BE2C (cell line): Measurements from ENCODE around the gene LRP1.

Experiments
- DNase-seq: peaks from one replicate; pipeline ENCODE4 v3.0.0-alpha.2; 2020
- H3K27me3 ChIP-seq: fragments of 250-450 bp; sonication (Bioruptor Pico); 2 replicates; pipeline ENCODE4 v1.5.1; 2020; ENCODE audit warnings: mild to moderate bottlenecking
- H3K36me3 ChIP-seq: fragments of 250-450 bp; sonication (Bioruptor Pico); 2 replicates; pipeline ENCODE4 v1.5.1; 2020; ENCODE audit warnings: mild to moderate bottlenecking
- H3K4me1 ChIP-seq: fragments of 250-450 bp; sonication (Bioruptor Pico); 2 replicates; pipeline ENCODE4 v1.5.1; 2020
- H3K4me3 ChIP-seq: 2 replicates; pipeline ENCODE4 v1.5.1; 2011; ENCODE audit warnings: low read depth, low read length
- H3K9me3 ChIP-seq: fragments of 250-450 bp; sonication (Bioruptor Pico); 2 replicates; pipeline ENCODE4 v1.5.1; 2020
- TF ChIP-seq, protein P1 (sequence below): IDR thresholded peaks from 2 replicates; pipeline ENCODE4 v1.5.1; 2012; ENCODE audit warnings: mild to moderate bottlenecking, low read depth, low read length

LRP1 gene

DNA sequence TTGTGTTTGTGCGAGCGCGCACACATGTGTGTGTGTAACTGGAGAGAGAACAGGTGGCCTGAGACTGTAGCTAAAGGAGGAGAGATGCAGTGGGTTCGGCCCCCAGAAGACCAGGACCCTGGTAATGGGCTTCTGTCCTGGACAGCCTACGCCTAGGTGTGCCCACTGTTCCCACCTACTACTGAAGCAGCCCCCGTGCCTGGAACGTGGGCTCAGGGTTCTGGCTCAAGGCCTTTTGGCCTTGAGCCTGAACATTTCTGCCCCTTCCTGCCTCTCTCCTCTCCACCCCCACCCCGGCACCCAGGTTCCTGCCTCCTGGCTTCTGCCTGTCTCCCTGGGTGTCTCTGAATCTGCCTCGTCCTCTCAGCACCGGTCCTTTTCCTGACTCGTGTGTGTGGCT, 86.8 kb downstream of the LRP1 start:
- TF ChIP-seq, protein P1, sequence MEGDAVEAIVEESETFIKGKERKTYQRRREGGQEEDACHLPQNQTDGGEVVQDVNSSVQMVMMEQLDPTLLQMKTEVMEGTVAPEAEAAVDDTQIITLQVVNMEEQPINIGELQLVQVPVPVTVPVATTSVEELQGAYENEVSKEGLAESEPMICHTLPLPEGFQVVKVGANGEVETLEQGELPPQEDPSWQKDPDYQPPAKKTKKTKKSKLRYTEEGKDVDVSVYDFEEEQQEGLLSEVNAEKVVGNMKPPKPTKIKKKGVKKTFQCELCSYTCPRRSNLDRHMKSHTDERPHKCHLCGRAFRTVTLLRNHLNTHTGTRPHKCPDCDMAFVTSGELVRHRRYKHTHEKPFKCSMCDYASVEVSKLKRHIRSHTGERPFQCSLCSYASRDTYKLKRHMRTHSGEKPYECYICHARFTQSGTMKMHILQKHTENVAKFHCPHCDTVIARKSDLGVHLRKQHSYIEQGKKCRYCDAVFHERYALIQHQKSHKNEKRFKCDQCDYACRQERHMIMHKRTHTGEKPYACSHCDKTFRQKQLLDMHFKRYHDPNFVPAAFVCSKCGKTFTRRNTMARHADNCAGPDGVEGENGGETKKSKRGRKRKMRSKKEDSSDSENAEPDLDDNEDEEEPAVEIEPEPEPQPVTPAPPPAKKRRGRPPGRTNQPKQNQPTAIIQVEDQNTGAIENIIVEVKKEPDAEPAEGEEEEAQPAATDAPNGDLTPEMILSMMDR: no peak
- DNase-seq: no peak
- Histone ChIP-seq H3K9me3 (no peaks in the 10 kb centered on the region), H3K36me3 (no peaks in the 10 kb centered on the region), H3K4me1 (no peaks in the 10 kb centered on the region; the same call in 1 of the 2 replicates), H3K4me3 (no peak overlapping the region), H3K27me3 (peaks cover 66% of the 10 kb centered on the region)

DNA sequence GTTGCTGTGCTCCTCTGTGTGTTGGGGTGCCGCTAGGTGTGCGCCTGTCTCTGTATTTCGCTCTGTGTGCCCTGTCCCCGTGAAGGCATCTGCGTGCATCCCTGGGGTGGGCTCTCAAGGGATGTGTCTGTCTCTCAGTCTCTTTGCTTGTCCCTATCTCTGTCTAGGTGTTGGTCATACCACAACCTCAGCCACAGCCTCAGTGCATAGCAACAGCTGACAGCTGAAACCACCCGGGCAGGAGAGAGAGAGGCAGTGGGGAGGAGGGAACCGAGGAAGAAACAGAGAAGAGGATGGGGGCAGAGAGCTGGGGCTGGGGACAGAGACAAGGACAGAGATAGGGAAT, 87.4 kb downstream of the LRP1 start:
- TF ChIP-seq, protein P1: no peak
- no peaks in the 10 kb centered on the region for H3K36me3 ChIP-seq
- H3K4me1 ChIP-seq: no peaks in the 10 kb centered on the region; the same call in 1 of the 2 replicates
- peaks cover 71% of the 10 kb centered on the region for H3K27me3 ChIP-seq
- DNase-seq: no peak
- no peaks in the 10 kb centered on the region for H3K9me3 ChIP-seq
- no peak overlapping the region for H3K4me3 ChIP-seq

DNA sequence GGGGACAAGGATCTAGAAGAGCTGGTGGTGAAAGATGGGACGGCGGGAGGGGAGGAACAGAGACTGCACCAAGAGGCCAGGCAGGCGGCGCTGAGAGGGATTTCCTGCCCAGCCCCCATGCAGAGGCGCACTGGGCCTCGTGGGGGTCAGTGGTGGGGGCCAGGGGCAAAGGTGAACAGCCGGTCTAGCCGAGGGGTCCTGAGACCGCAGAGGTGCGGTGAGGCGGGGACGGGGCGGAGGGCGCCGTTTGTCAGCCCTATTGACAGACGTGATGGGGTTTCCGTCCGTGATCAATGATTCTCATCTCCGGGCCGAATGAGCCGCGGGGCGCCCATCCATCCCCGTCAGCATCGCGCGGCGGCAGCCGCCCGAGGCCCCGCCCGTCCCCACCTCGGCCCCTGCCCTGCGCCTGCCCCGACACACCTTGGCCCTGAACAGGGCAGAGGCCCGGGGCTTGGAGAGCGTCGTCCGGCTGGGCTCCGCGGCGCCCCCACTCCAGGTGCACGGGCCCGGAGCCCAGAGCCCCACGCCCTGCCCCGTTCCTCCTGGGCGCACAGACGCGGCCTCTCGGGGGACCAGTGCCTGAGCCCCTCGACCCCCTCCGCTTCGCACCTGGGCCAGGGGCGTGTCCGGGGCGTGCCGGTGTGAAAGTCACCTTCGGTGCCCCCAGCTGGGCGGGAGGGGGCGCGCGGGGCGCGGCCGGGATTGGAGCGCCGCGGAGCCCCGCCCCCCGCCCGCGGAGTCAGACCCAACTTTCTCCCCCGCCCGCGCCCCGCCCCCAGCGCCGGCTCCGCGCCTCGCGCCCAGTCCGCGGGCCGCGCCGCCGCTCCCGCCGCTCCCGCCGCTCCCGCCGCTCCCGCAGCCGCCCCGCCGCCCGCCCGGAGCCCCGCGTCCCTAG, 88.0 kb downstream of the LRP1 start, which contains the start of gene NXPH4:
Gene NXPH4 (plus strand): TSS at position 781 of the 898 bp plus-strand sequence. CDS start 176 bp downstream, outside the sequence.
- TF ChIP-seq, protein P1: no peak
- Histone ChIP-seq H3K36me3 (no peaks in the 10 kb centered on the region), H3K4me1 (no peaks in the 10 kb centered on the region; the same call in 1 of the 2 replicates), H3K27me3 (peaks cover 77% of the 10 kb centered on the region), H3K9me3 (no peaks in the 10 kb centered on the region), H3K4me3 (peak within 1 kb of the TSS; percentile 45)
- peak; percentile 43 for DNase-seq

DNA sequence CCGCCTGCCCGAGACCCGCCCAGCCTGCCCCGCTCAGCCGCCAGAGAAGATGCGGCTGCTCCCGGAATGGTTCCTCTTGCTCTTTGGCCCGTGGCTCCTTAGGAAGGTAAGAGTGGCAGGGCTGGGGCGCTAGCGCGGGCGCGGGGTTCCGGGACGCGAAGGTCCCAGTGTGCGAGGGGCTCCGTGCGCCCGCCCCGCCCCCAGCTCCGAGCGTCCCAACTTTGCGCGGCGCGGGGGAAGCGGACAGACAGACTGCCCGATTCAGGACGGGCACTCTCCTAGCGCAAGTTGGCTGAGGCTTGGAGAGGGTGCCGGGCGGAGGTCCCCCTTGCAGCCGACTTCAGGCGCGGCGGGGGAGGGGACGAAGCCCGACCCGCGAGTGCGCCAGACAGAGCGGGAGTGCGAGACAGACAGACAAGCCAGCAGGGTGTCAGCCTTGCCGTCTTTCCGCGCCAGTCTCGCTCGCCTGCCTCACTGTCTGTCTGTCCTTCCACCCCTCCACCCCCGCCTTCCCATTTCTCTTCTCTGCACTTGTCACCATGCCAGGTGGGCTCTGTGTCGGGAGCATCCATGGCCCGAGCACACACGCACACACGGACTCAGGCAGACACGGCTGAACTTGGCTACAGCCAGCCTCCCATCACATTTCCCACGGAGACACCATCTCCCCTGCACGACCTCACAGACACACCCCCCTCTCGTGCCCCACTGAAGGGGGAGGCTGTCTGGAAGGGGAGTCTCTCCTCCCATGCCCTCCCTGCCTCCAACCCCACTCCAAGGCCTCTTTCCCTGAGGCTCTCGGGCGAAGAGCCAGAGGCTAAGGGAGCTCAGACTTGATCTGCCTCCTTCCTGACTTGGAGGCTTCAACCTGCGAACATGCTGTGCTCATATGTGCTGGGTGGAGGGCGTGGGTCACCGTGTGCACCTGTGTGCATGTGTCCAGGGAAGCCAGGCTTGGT, 88.9 kb downstream of the LRP1 start:
- H3K27me3 ChIP-seq: peaks cover 85% of the 10 kb centered on the region
- H3K4me3 ChIP-seq: peak overlapping the region; percentile 45
- no peak for DNase-seq
- H3K36me3 ChIP-seq: no peaks in the 10 kb centered on the region
- H3K4me1 ChIP-seq: no peaks in the 10 kb centered on the region; the same call in 1 of the 2 replicates
- no peaks in the 10 kb centered on the region for H3K9me3 ChIP-seq
- TF ChIP-seq, protein P1: no peak

DNA sequence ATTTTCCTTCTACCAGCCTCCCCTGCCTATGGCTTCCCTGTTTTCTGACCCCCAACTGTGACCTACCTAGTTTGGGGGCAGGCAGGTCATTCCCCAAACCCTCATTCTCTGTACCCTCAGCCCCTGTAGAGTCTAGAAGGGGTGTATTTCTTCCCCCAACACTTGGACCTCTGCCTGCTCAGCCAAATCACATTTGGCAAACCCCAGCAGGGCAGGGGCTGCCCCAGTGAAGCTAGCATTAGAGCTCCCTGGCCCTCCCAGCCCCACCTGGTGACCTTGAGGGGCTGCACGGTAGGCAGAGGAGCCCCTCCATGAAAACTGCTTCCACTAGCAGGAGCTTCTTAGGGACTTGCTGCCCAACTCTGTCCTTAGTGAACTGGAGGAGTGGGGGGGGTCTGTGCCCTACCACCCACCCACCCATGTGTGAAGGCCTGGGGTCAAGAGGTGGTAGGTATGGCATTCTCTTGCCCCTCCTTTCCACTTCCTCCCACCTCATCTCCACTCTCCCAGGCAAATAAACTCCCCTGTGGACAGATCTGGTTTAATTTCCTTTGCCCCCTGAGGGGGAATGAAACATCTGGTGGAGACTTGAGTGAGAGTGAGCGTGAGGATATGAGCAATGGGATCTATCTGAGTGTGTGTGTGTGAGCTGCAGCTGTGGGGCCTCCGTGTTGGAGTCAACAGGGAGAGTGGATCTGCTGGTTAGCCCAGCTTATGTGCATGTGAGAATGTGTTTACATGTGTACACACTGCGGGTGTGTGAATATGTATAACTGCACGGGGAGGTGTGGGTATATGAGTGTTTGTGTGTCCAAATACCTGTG, 90.0 kb downstream of the LRP1 start:
- Histone ChIP-seq H3K36me3 (no peaks in the 10 kb centered on the region), H3K4me3 (peak overlapping the region; percentile 45), H3K4me1 (no peaks in the 10 kb centered on the region; the same call in 1 of the 2 replicates), H3K27me3 (peaks cover 88% of the 10 kb centered on the region), H3K9me3 (no peaks in the 10 kb centered on the region)
- TF ChIP-seq, protein P1: no peak
- no peak for DNase-seq
